IPS-NIHi7 (cell line): Measurements from ENCODE around the gene RNF17.
"Not testable (repeated sequence)": the region's sequence is repeated elsewhere in the genome, so short reads cannot be mapped to it uniquely, and the experiment has no call there.

Experiments
- DNase-seq: peaks from one replicate; pipeline ENCODE4 v3.0.0; 2012; ENCODE audit warnings: mixed read lengths; ENCODE audit errors: extremely low spot score

RNF17 gene

GRCh38 chr13:24742294-24742693, 21.7 kb upstream of the RNF17 start:
- DNase-seq: peak; percentile 57

DNA sequence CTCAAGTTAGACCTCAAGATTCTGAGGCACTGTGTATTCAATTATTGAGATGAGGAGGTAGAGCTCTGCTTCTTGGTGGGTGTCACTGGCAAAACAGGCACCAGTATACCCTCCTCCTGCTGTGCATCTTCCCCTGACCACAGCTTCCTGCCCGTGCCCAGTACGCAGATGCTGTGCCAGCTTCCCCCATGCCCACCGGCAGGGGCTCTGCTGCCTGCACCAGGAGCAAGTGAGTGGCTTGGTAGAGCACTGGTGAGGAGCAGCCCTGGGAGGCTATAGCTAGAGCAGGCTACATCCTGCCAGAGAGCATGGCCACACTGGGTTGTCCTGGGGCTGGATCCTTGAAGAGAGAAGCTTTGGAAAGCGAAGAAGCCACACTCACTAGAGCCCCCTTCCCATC, 21.0 kb upstream of the RNF17 start:
- no peak for DNase-seq

DNA sequence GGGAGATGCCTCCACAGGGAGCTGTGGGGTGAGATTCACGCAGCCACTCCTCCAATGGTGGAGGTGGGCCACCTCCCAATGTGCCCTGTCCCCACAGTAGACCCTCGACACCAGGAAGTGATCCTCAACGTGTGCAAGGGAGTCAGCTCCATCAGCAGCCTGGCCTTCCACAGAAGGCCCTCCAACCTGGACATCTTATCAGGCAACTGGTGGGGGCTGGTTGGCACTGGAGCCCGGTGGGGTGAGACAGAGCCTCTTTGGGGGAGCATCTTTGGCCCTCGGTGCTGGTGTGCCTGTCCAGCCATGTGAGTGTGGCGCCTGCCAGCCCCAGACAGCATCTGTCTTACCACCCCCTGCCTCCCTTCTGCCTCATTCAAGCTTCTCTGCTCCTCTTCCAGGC, 19.7 kb upstream of the RNF17 start:
- DNase-seq: no peak

GRCh38 chr13:24745516-24745860, 18.5 kb upstream of the RNF17 start:
- no peak for DNase-seq

GRCh38 chr13:24745861-24746617, 17.9 kb upstream of the RNF17 start:
- DNase-seq: no peak

- peak; percentile 57 for DNase-seq
Observed at GRCh38 chr13:24746618-24747247, 17.2 kb upstream of the RNF17 start.

DNA sequence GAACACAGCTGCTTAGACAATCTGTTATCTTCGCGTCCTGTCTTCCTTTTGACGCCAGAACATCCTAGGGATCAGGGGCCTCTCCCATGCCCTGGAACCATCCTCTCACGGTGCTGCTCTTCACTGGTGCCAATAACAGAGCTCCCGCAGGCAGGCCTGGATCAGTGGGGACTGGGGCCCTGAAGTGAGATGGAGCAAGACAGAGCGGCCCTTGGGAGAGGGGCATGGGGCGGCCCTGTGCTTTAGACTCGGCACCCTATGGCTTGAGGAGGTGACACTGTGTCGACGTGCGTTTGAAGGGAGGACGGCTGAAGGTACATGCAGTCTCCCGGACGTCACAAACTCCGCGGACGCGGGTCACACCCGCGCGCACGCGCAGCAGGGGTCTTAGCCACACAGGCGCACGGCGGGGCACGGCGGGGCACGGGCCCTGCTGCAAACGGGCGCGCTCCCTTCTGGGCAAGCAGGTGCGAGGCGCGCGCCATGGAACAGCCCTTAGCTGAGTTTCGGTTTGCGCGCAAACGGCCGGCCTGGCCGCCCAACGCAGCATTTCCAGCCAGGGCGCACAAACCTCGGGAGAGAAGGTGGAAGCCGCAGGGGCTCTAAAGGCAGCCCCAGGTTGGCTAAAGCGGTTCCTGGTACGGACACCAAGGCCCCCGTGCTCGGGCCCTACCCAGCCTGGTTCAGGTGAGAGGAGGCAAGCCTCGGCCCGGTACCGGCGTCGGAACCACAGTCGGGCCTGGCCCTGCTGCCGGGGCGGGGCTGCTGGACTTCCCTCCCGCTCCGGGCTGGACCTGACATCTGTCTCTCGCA, 16.5 kb upstream of the RNF17 start:
- DNase-seq: peak; percentile 30

DNA sequence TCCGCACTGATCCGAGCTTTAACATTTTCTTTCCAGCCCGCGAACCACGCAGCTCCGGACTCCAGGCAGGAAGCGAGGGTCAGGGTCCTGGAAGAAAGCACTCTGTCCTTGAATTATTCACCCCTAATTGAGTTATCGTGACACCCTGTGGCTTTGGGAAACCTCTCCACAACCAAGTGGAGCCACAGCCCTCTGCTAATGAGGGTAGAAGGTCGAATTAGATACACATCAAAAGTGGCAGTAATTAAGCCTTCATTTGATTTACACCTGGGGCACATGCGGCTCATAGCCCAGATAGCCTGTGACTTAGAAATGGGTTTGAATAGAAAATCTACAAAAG, 15.9 kb upstream of the RNF17 start:
- peak; percentile 20 for DNase-seq

DNA sequence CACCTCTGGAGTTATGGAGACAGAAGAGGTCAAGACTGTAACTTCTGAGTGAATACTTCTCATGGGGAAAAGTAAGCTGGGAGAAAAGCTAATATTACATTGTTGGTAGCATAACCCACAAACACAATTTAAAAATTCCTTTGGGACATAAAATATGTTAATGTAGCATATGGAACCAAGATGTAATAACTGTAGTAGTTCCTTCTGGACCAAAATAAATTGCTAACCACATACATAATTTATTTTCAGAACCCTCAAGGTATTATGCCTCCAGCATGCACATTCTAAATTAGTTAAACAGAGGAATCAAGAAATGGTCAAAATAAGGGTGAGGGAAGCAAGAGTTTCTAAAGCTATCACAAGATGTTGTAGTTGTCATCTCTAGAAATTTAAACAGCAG, 4.8 kb upstream of the RNF17 start:
- no peak for DNase-seq

- DNase-seq: no peak
Observed at GRCh38 chr13:24764276-24764630, 284 bp downstream of the RNF17 start.

GRCh38 chr13:24777171-24777570, 13.2 kb downstream of the RNF17 start:
- no peak for DNase-seq

- no peak for DNase-seq
Observed at GRCh38 chr13:24784319-24784718, 20.4 kb downstream of the RNF17 start.

- no peak for DNase-seq
Observed at GRCh38 chr13:24788538-24788937, 24.6 kb downstream of the RNF17 start.

GRCh38 chr13:24802074-24802473, 38.1 kb downstream of the RNF17 start:
- DNase-seq: no peak

- no peak for DNase-seq
Observed at GRCh38 chr13:24821207-24821606, 57.2 kb downstream of the RNF17 start.

DNA sequence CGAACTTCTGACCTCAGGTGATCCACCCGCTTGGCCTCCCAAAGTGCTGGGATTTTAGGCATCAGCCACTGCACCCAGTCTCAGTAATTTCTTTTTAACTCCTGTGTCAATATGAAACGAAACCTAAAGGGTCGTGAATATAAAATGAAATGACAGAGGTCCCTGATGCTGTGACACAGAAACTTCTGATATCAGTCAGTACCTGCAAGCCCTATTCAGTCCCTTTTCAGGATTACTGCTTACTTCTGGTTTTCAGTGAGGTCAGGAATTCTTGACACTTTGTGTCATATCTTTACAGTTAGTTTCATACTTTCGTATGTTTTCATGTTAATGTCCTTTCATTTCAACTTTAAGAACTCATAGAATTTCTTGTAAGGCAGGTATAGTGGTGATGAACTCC, 58.7 kb downstream of the RNF17 start:
- DNase-seq: no peak

GRCh38 chr13:24823122-24823710, 59.2 kb downstream of the RNF17 start:
- not testable (repeated sequence) for DNase-seq

- no peak for DNase-seq
Observed at GRCh38 chr13:24827799-24828198, 63.8 kb downstream of the RNF17 start.

DNA sequence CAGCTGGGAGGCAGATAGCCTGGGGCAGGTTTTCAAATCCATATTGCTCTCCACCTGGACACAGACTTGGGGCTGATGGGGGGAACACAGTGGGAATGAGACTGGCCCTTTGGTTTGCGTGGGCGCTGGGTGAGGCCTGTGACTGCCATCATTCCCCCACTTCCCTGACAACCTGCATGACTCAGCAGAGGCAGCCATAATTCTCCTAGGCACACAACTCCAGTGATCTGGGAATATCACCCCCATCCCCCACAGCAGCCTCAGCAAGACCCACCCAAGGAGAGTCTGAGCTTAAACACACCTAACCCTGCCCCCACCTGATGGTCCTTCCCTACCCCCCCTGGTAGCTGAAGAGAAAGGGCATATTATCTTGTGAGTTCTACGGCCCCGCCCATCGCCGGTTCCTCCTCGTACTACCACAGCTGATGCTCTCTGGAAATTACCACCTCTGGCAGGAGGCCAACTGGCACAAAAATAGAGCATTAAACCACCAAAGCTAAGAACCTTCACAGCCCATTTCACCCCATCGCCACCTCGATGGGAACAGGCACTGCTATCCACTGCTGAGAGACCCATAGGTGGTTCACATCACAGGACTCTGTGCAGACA, 71.0 kb downstream of the RNF17 start:
- no peak for DNase-seq

- DNase-seq: not testable (repeated sequence)
Observed at GRCh38 chr13:24837528-24837927, 73.6 kb downstream of the RNF17 start.

- DNase-seq: no peak
Observed at GRCh38 chr13:24842549-24843274, 78.7 kb downstream of the RNF17 start.

DNA sequence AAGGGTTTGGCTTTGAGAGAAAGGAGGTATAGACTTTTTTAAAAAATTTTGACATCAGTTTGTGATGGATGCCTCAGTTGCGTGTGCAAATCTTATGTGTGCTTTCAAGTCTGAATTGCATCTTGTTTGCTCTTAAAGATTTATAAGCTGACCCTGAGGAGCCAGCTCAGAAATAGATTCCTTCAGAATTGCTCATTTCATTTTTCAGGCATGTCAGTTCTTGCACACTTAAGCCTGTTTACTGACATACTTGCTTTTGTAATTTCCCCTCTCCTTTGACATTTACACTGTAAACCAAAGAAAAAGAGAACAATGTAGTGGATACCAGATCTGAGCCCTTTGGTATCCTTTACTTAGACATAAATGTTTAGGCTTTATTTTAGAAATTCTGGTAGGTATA, 87.6 kb downstream of the RNF17 start:
- no peak for DNase-seq
